Measurements from ENCODE around the gene LRIG2. TPM values are rescaled to one million over a fixed set of nuclear protein-coding genes. Genes with fewer than 3 reads are reported as not detected.
"Not testable (repeated sequence)": the region's sequence is repeated elsewhere in the genome, so short reads cannot be mapped to it uniquely, and the experiment has no call there.

Gene LRIG2
- polyA plus RNA-seq, 2 donors, result 2.6 to 3.5 TPM

GRCh38 chr1:113040041-113040440, 33.0 kb upstream of the LRIG2 start:
- H3K9me3 ChIP-seq (ENCODE audit: control insufficient read depth in 2 of 2, insufficient read depth in 1 of 2, low read depth in 1 of 2, low read length in 1 of 2), result no peaks in the 10 kb centered on the region
- H3K27me3 ChIP-seq (ENCODE audit: control insufficient read depth in 1 of 2, insufficient read depth in 2 of 2, low read length in 2 of 2), result no peaks in the 10 kb centered on the region

GRCh38 chr1:113040718-113041412, 32.1 kb upstream of the LRIG2 start:
- no peaks in the 10 kb centered on the region for H3K36me3 ChIP-seq (ENCODE audit: control insufficient read depth in 2 of 2, insufficient read depth in 2 of 2, low read length in 1 of 2)
- no peaks in the 10 kb centered on the region for H3K9me3 ChIP-seq (ENCODE audit: control insufficient read depth in 2 of 2, insufficient read depth in 1 of 2, low read depth in 1 of 2, low read length in 1 of 2)
- no peak overlapping the region for H3K27ac ChIP-seq (ENCODE audit: low read depth in 2 of 2, low read length in 1 of 2)
- no peak overlapping the region for H3K4me3 ChIP-seq (ENCODE audit: low read depth in 1 of 2, low read length in 2 of 2)
- 78 to 80% methylated on average over 8 of the region's 8 CpGs for WGBS, 2 donors
- peaks cover 0 to 2% of the 10 kb centered on the region in 2 donors for H3K4me1 ChIP-seq (ENCODE audit: control insufficient read depth in 2 of 2, insufficient read depth in 2 of 2, low read length in 1 of 2)
- H3K27me3 ChIP-seq (ENCODE audit: control insufficient read depth in 1 of 2, insufficient read depth in 2 of 2, low read length in 2 of 2), result no peaks in the 10 kb centered on the region

More at GRCh38 chr1:113040041-113040440, 33.0 kb upstream of the LRIG2 start:
- no peak overlapping the region for H3K4me3 ChIP-seq (ENCODE audit: low read depth in 1 of 2, low read length in 2 of 2)
- H3K27ac ChIP-seq (ENCODE audit: low read depth in 2 of 2, low read length in 1 of 2), result no peak overlapping the region
- WGBS, 2 donors, result 48 to 54% methylated on average over 2 of the region's 2 CpGs
- peaks cover 0 to 2% of the 10 kb centered on the region in 2 donors for H3K4me1 ChIP-seq (ENCODE audit: control insufficient read depth in 2 of 2, insufficient read depth in 2 of 2, low read length in 1 of 2)
- H3K36me3 ChIP-seq (ENCODE audit: control insufficient read depth in 2 of 2, insufficient read depth in 2 of 2, low read length in 1 of 2), result no peaks in the 10 kb centered on the region

GRCh38 chr1:113041569-113042284, 31.3 kb upstream of the LRIG2 start:
- Histone ChIP-seq H3K4me1 (ENCODE audit: control insufficient read depth in 2 of 2, insufficient read depth in 2 of 2, low read length in 1 of 2) (peaks cover 0 to 2% of the 10 kb centered on the region in 2 donors), H3K27ac (ENCODE audit: low read depth in 2 of 2, low read length in 1 of 2) (no peak overlapping the region), H3K4me3 (ENCODE audit: low read depth in 1 of 2, low read length in 2 of 2) (no peak overlapping the region), H3K9me3 (ENCODE audit: control insufficient read depth in 2 of 2, insufficient read depth in 1 of 2, low read depth in 1 of 2, low read length in 1 of 2) (no peaks in the 10 kb centered on the region), H3K36me3 (ENCODE audit: control insufficient read depth in 2 of 2, insufficient read depth in 2 of 2, low read length in 1 of 2) (no peaks in the 10 kb centered on the region), H3K27me3 (ENCODE audit: control insufficient read depth in 1 of 2, insufficient read depth in 2 of 2, low read length in 2 of 2) (no peaks in the 10 kb centered on the region)
- 41 to 50% methylated on average over 1 of the region's 1 CpG for WGBS, 2 donors

GRCh38 chr1:113042285-113043143, 30.5 kb upstream of the LRIG2 start:
- Histone ChIP-seq H3K27ac (ENCODE audit: low read depth in 2 of 2, low read length in 1 of 2) (no peak overlapping the region), H3K9me3 (ENCODE audit: control insufficient read depth in 2 of 2, insufficient read depth in 1 of 2, low read depth in 1 of 2, low read length in 1 of 2) (no peaks in the 10 kb centered on the region), H3K36me3 (ENCODE audit: control insufficient read depth in 2 of 2, insufficient read depth in 2 of 2, low read length in 1 of 2) (no peaks in the 10 kb centered on the region), H3K4me1 (ENCODE audit: control insufficient read depth in 2 of 2, insufficient read depth in 2 of 2, low read length in 1 of 2) (peaks cover 0 to 2% of the 10 kb centered on the region in 2 donors), H3K27me3 (ENCODE audit: control insufficient read depth in 1 of 2, insufficient read depth in 2 of 2, low read length in 2 of 2) (no peaks in the 10 kb centered on the region), H3K4me3 (ENCODE audit: low read depth in 1 of 2, low read length in 2 of 2) (no peak overlapping the region)
- 20% methylated on average over 11 of the region's 11 CpGs for WGBS, 2 donors

GRCh38 chr1:113043144-113043488, 29.9 kb upstream of the LRIG2 start:
- WGBS, 2 donors, result 65 to 66% methylated on average over 12 of the region's 12 CpGs

GRCh38 chr1:113046569-113046968, 26.4 kb upstream of the LRIG2 start:
- Histone ChIP-seq H3K4me3 (ENCODE audit: low read depth in 1 of 2, low read length in 2 of 2) (no peak overlapping the region), H3K9me3 (ENCODE audit: control insufficient read depth in 2 of 2, insufficient read depth in 1 of 2, low read depth in 1 of 2, low read length in 1 of 2) (no peaks in the 10 kb centered on the region), H3K27ac (ENCODE audit: low read depth in 2 of 2, low read length in 1 of 2) (no peak overlapping the region), H3K36me3 (ENCODE audit: control insufficient read depth in 2 of 2, insufficient read depth in 2 of 2, low read length in 1 of 2) (no peaks in the 10 kb centered on the region), H3K27me3 (ENCODE audit: control insufficient read depth in 1 of 2, insufficient read depth in 2 of 2, low read length in 2 of 2) (no peaks in the 10 kb centered on the region), H3K4me1 (ENCODE audit: control insufficient read depth in 2 of 2, insufficient read depth in 2 of 2, low read length in 1 of 2) (peaks cover 0 to 2% of the 10 kb centered on the region in 2 donors)
- 62 to 70% methylated on average over 4 of the region's 4 CpGs for WGBS, 2 donors

More at GRCh38 chr1:113043144-113043488, 29.9 kb upstream of the LRIG2 start:
- H3K4me1 ChIP-seq (ENCODE audit: control insufficient read depth in 2 of 2, insufficient read depth in 2 of 2, low read length in 1 of 2); H3K27me3 ChIP-seq (ENCODE audit: control insufficient read depth in 1 of 2, insufficient read depth in 2 of 2, low read length in 2 of 2); H3K4me3 ChIP-seq (ENCODE audit: low read depth in 1 of 2, low read length in 2 of 2); H3K36me3 ChIP-seq (ENCODE audit: control insufficient read depth in 2 of 2, insufficient read depth in 2 of 2, low read length in 1 of 2); H3K27ac ChIP-seq (ENCODE audit: low read depth in 2 of 2, low read length in 1 of 2); H3K9me3 ChIP-seq (ENCODE audit: control insufficient read depth in 2 of 2, insufficient read depth in 1 of 2, low read depth in 1 of 2, low read length in 1 of 2): not testable (repeated sequence)

- Histone ChIP-seq H3K4me1 (ENCODE audit: control insufficient read depth in 2 of 2, insufficient read depth in 2 of 2, low read length in 1 of 2) (no peaks in the 10 kb centered on the region), H3K36me3 (ENCODE audit: control insufficient read depth in 2 of 2, insufficient read depth in 2 of 2, low read length in 1 of 2) (no peaks in the 10 kb centered on the region), H3K4me3 (ENCODE audit: low read depth in 1 of 2, low read length in 2 of 2) (no peak overlapping the region), H3K27me3 (ENCODE audit: control insufficient read depth in 1 of 2, insufficient read depth in 2 of 2, low read length in 2 of 2) (no peaks in the 10 kb centered on the region), H3K9me3 (ENCODE audit: control insufficient read depth in 2 of 2, insufficient read depth in 1 of 2, low read depth in 1 of 2, low read length in 1 of 2) (no peaks in the 10 kb centered on the region), H3K27ac (ENCODE audit: low read depth in 2 of 2, low read length in 1 of 2) (no peak overlapping the region)
- WGBS, 2 donors, result 83 to 95% methylated on average over 3 of the region's 3 CpGs
These were observed 24.9 kb upstream of the LRIG2 start for GRCh38 chr1:113048064-113048463.

- Histone ChIP-seq H3K9me3 (ENCODE audit: control insufficient read depth in 2 of 2, insufficient read depth in 1 of 2, low read depth in 1 of 2, low read length in 1 of 2) (no peaks in the 10 kb centered on the region), H3K4me1 (ENCODE audit: control insufficient read depth in 2 of 2, insufficient read depth in 2 of 2, low read length in 1 of 2) (no peaks in the 10 kb centered on the region)
These were observed 19.5 kb upstream of the LRIG2 start for GRCh38 chr1:113053344-113054126.

GRCh38 chr1:113055570-113055969, 17.4 kb upstream of the LRIG2 start:
- Histone ChIP-seq H3K27me3 (ENCODE audit: control insufficient read depth in 1 of 2, insufficient read depth in 2 of 2, low read length in 2 of 2) (no peaks in the 10 kb centered on the region), H3K4me3 (ENCODE audit: low read depth in 1 of 2, low read length in 2 of 2) (no peak overlapping the region), H3K27ac (ENCODE audit: low read depth in 2 of 2, low read length in 1 of 2) (no peak overlapping the region), H3K36me3 (ENCODE audit: control insufficient read depth in 2 of 2, insufficient read depth in 2 of 2, low read length in 1 of 2) (no peaks in the 10 kb centered on the region), H3K4me1 (ENCODE audit: control insufficient read depth in 2 of 2, insufficient read depth in 2 of 2, low read length in 1 of 2) (no peaks in the 10 kb centered on the region), H3K9me3 (ENCODE audit: control insufficient read depth in 2 of 2, insufficient read depth in 1 of 2, low read depth in 1 of 2, low read length in 1 of 2) (no peaks in the 10 kb centered on the region)
- 87 to 91% methylated on average over 1 of the region's 1 CpG for WGBS, 2 donors

More at GRCh38 chr1:113053344-113054126, 19.5 kb upstream of the LRIG2 start:
- 88 to 89% methylated on average over 12 of the region's 12 CpGs for WGBS, 2 donors
- Histone ChIP-seq H3K27ac (ENCODE audit: low read depth in 2 of 2, low read length in 1 of 2) (no peak overlapping the region), H3K27me3 (ENCODE audit: control insufficient read depth in 1 of 2, insufficient read depth in 2 of 2, low read length in 2 of 2) (no peaks in the 10 kb centered on the region), H3K36me3 (ENCODE audit: control insufficient read depth in 2 of 2, insufficient read depth in 2 of 2, low read length in 1 of 2) (no peaks in the 10 kb centered on the region), H3K4me3 (ENCODE audit: low read depth in 1 of 2, low read length in 2 of 2) (no peak overlapping the region)
